ENCODE measurements around the gene LZIC. TPM values are rescaled to one million over a fixed set of nuclear protein-coding genes. Genes with fewer than 3 reads are reported as not detected.

LZIC gene
- total RNA-seq, 2 donors from 2014 or later, result 27.7 to 40.0 TPM

DNA sequence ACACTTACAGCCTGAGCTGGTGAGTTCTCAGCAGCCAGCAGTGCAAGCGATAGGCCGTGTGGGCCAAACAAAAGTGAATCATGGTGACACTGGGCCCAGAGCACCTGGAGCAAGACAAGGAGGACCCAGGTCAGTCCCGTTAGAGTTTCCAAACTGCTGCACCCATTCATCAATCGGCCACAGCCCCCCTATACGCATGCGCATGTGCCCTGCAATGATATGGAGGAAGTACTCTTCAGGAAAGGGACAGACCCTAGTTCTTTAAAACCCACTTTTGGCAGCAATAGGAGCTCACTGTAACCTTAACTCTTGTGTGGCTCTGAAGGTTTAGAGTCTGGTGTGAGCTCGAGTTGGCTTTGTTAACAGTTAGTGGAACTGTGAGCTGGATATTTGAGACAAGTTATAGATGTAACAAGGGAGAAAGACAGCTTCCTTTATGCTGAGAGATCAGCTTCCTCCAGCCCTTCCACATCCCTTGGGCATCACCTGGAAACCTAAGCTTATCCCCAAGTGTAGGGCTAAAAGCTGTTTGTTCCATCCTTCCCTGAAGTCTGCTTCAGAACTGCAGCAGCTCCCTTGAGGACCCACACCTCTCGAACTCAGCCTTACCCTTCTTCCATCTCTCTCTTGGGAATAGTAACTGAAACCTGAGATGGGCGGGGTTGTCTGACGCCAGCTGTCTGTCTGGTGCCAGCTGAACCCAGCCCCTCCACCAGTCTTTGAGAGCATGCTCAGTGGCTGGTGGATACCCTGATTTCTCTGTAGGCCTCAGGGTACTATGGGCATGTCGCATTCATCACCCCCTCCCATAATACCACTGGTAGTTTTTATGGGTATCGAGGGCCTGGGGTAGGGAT is 17.7 kb upstream of the LZIC start:
- no peak overlapping the region for H3K4me3 ChIP-seq (ENCODE audit: low read length)
- H3K27ac ChIP-seq (ENCODE audit: low read depth, low read length), result no peak overlapping the region
- H3K4me1 ChIP-seq (ENCODE audit: control insufficient read depth, insufficient read depth, low read length), result no peaks in the 10 kb centered on the region
- Mint-ChIP-seq H3K9me3 (no peaks in the 10 kb centered on the region), H3K27me3 (ENCODE audit: insufficient read depth) (no peaks in the 10 kb centered on the region), H3K27ac (no peak overlapping the region), H3K36me3 (ENCODE audit: low read depth) (no peaks in the 10 kb centered on the region), H3K4me3 (no peak overlapping the region), H3K4me1 (no peaks in the 10 kb centered on the region)
- TF ChIP-seq, protein P1, sequence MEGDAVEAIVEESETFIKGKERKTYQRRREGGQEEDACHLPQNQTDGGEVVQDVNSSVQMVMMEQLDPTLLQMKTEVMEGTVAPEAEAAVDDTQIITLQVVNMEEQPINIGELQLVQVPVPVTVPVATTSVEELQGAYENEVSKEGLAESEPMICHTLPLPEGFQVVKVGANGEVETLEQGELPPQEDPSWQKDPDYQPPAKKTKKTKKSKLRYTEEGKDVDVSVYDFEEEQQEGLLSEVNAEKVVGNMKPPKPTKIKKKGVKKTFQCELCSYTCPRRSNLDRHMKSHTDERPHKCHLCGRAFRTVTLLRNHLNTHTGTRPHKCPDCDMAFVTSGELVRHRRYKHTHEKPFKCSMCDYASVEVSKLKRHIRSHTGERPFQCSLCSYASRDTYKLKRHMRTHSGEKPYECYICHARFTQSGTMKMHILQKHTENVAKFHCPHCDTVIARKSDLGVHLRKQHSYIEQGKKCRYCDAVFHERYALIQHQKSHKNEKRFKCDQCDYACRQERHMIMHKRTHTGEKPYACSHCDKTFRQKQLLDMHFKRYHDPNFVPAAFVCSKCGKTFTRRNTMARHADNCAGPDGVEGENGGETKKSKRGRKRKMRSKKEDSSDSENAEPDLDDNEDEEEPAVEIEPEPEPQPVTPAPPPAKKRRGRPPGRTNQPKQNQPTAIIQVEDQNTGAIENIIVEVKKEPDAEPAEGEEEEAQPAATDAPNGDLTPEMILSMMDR (conservative IDR thresholded peaks at IDR 0.05), result no peak
- no peaks in the 10 kb centered on the region for H3K27me3 ChIP-seq (ENCODE audit: control insufficient read depth, insufficient read depth, low read length, poor library complexity, severe bottlenecking)
- DNase-seq, result peak; percentile 66
- WGBS, 2 experiments (ENCODE audit: insufficient coverage in 1 of 2, insufficient read length in 1 of 2), result 71 to 88% methylated on average over 8 to 12 of the region's 12 CpGs
- no peaks in the 10 kb centered on the region for H3K9me3 ChIP-seq (ENCODE audit: control insufficient read depth, low read length)
- H3K9ac ChIP-seq (ENCODE audit: extremely low read depth, low read length, poor library complexity, severe bottlenecking), result no peak overlapping the region
- H3K36me3 ChIP-seq (ENCODE audit: control insufficient read depth, insufficient read depth, low read length), result no peaks in the 10 kb centered on the region

DNA sequence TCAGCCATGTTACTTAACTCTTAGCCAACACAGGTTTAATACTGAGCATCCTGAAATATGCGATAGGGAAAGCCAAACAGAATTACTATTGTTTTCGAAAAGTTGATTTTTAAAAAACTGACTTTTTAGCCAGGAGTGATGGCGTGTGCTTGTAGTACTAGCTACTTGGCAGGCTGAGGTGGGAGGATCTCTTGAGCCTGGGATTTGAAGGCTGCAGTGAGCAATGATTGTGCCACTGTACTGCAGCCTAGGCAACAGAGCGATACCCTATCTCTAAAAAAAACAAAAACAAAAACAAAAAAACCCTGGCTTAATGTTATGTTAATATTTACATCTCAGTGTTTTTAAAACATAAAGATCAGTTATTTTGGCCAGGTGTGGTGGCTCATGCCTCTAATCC is 16.8 kb upstream of the LZIC start:
- no peaks in the 10 kb centered on the region for H3K4me1 Mint-ChIP-seq
- no peak overlapping the region for H3K9ac ChIP-seq (ENCODE audit: extremely low read depth, low read length, poor library complexity, severe bottlenecking)
- H3K4me3 ChIP-seq (ENCODE audit: low read length), result no peak overlapping the region
- no peaks in the 10 kb centered on the region for H3K9me3 Mint-ChIP-seq
- no peaks in the 10 kb centered on the region for H3K36me3 Mint-ChIP-seq (ENCODE audit: low read depth)
- no peak overlapping the region for H3K27ac ChIP-seq (ENCODE audit: low read depth, low read length)
- TF ChIP-seq, protein P1 (conservative IDR thresholded peaks at IDR 0.05), result no peak
- no peak for DNase-seq
- WGBS, 2 experiments (ENCODE audit: insufficient coverage in 1 of 2, insufficient read length in 1 of 2), result 94 to 100% methylated on average over 3 of the region's 4 CpGs
- no peak overlapping the region for H3K4me3 Mint-ChIP-seq
- H3K36me3 ChIP-seq (ENCODE audit: control insufficient read depth, insufficient read depth, low read length), result no peaks in the 10 kb centered on the region
- H3K27me3 Mint-ChIP-seq (ENCODE audit: insufficient read depth), result no peaks in the 10 kb centered on the region
- H3K27me3 ChIP-seq (ENCODE audit: control insufficient read depth, insufficient read depth, low read length, poor library complexity, severe bottlenecking), result no peaks in the 10 kb centered on the region
- H3K4me1 ChIP-seq (ENCODE audit: control insufficient read depth, insufficient read depth, low read length), result no peaks in the 10 kb centered on the region
- no peaks in the 10 kb centered on the region for H3K9me3 ChIP-seq (ENCODE audit: control insufficient read depth, low read length)
- H3K27ac Mint-ChIP-seq, result no peak overlapping the region

DNA sequence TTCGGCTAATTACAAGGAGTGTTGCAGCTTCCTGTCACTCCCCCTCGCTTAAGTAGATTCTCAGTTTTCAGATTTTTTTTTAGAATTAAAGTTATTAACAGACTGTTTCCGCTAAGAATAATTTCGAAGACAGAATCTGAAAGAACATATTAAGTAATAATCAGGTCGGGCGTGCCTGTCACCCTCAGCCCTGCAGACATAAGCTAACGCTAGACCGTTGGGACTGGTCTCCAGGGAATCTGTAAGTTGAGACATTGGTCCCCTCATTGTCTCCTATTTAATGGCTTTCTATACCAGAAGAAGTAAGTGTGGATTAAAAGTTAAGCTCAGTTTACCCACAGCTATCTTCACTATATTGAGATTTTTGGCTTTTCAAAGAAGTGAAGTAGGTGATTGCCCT is 14.5 kb upstream of the LZIC start:
- Histone ChIP-seq H3K36me3 (ENCODE audit: control insufficient read depth, insufficient read depth, low read length) (no peaks in the 10 kb centered on the region), H3K27ac (ENCODE audit: low read depth, low read length) (no peak overlapping the region), H3K9me3 (ENCODE audit: control insufficient read depth, low read length) (no peaks in the 10 kb centered on the region), H3K4me3 (ENCODE audit: low read length) (no peak overlapping the region), H3K4me1 (ENCODE audit: control insufficient read depth, insufficient read depth, low read length) (no peaks in the 10 kb centered on the region), H3K9ac (ENCODE audit: extremely low read depth, low read length, poor library complexity, severe bottlenecking) (no peak overlapping the region), H3K27me3 (ENCODE audit: control insufficient read depth, insufficient read depth, low read length, poor library complexity, severe bottlenecking) (no peaks in the 10 kb centered on the region)
- 92 to 96% methylated on average over 6 to 8 of the region's 8 CpGs for WGBS, 2 experiments (ENCODE audit: insufficient coverage in 1 of 2, insufficient read length in 1 of 2)
- H3K27me3 Mint-ChIP-seq (ENCODE audit: insufficient read depth), result no peaks in the 10 kb centered on the region
- no peaks in the 10 kb centered on the region for H3K9me3 Mint-ChIP-seq
- no peak for DNase-seq
- TF ChIP-seq, protein P1 (conservative IDR thresholded peaks at IDR 0.05), result no peak
- H3K36me3 Mint-ChIP-seq (ENCODE audit: low read depth), result peaks cover 1% of the 10 kb centered on the region
- no peaks in the 10 kb centered on the region for H3K4me1 Mint-ChIP-seq
- no peak overlapping the region for H3K4me3 Mint-ChIP-seq
- no peak overlapping the region for H3K27ac Mint-ChIP-seq

Data from endodermal cell (in vitro differentiated cells).